Neural cell (in vitro differentiated cells): ENCODE measurements around the gene ME3. TPM values are rescaled to one million over a fixed set of nuclear protein-coding genes. Genes with fewer than 3 reads are reported as not detected.

Experiments
- H2AFZ ChIP-seq: fragments of 200-600, 300-800 bp; sonication (generic), shearing (Covaris generic); 2 replicates; pipeline ENCODE4 v1.6.0; 2014; ENCODE audit warnings: low read depth, mild to moderate bottlenecking, antibody characterized with exemption, low read length, moderate library complexity
- H3F3A ChIP-seq: fragments of 200-600 bp; shearing (Covaris generic); 2 replicates; pipeline ENCODE4 v1.6.1; 2016; ENCODE audit warnings: mild to moderate bottlenecking, moderate library complexity, mixed read lengths, antibody characterized with exemption, low read length; ENCODE audit not compliant: insufficient read depth, poor library complexity, severe bottlenecking
- H3K27ac ChIP-seq: fragments of 200-600, 300-800 bp; sonication (generic), shearing (Covaris generic); 2 replicates; pipeline ENCODE4 v1.5.1; 2014; ENCODE audit warnings: mild to moderate bottlenecking, low read length, moderate library complexity
- H3K27me3 ChIP-seq: fragments of 300-800, 200-600 bp; sonication (generic), shearing (Covaris generic); 2 replicates; pipeline ENCODE4 v1.6.0; 2014; ENCODE audit warnings: mild to moderate bottlenecking, low read depth, low read length, moderate library complexity; ENCODE audit not compliant: insufficient read depth
- H3K36me3 ChIP-seq: fragments of 300-800, 200-600 bp; sonication (generic), shearing (Covaris generic); 2 replicates; pipeline ENCODE4 v1.5.1; 2014; ENCODE audit warnings: mild to moderate bottlenecking, antibody characterized with exemption, low read length, moderate library complexity; ENCODE audit not compliant: insufficient read depth
- H3K4me2 ChIP-seq: fragments of 300-800, 200-600 bp; sonication (generic), shearing (Covaris generic); 2 replicates; pipeline ENCODE4 v1.6.0; 2014; ENCODE audit warnings: mild to moderate bottlenecking, low read length
- H3K4me3 ChIP-seq: fragments of 300-800, 200-600 bp; sonication (generic), shearing (Covaris generic); 2 replicates; pipeline ENCODE4 v1.5.1; 2014; ENCODE audit warnings: mild to moderate bottlenecking, low read length, moderate library complexity
- H3K79me2 ChIP-seq: fragments of 200-600 bp; shearing (Covaris generic); replicated peaks from 2 replicates; pipeline ENCODE4 v1.6.0; 2014; ENCODE audit warnings: mild to moderate bottlenecking, low read length, moderate library complexity; ENCODE audit not compliant: insufficient read depth
- H3K9ac ChIP-seq: fragments of 300-800, 200-600 bp; sonication (generic), shearing (Covaris generic); 2 replicates; pipeline ENCODE4 v1.6.1; 2016; ENCODE audit warnings: mild to moderate bottlenecking, low read length, mixed read lengths
- H3K9me2 ChIP-seq: fragments of 200-600 bp; shearing (Covaris generic); 2 replicates; pipeline ENCODE4 v1.6.1; 2016; ENCODE audit warnings: mild to moderate bottlenecking, low read length, mixed read lengths; ENCODE audit not compliant: insufficient read depth
- H3K9me3 ChIP-seq: fragments of 200-600, 300-800 bp; sonication (generic), shearing (Covaris generic); 2 replicates; pipeline ENCODE4 v1.6.1; 2016; ENCODE audit warnings: mild to moderate bottlenecking, mixed run types, low read length, moderate library complexity, mixed read lengths
- H4K20me1 ChIP-seq: fragments of 200-600 bp; shearing (Covaris generic); 2 replicates; pipeline ENCODE4 v1.6.1; 2016; ENCODE audit warnings: mild to moderate bottlenecking, mixed run types; ENCODE audit not compliant: insufficient read depth
- EP300 ChIP-seq: fragments of 450-650 bp; conservative IDR thresholded peaks from 2 replicates; pipeline ENCODE4 v1.6.1; 2014; ENCODE audit warnings: antibody characterized with exemption, mild to moderate bottlenecking, moderate library complexity; ENCODE audit not compliant: poor library complexity, severe bottlenecking
- EZH2 ChIP-seq: fragments of 200-600, 300-800 bp; shearing (Covaris generic), sonication (generic); IDR thresholded peaks from 2 replicates; pipeline ENCODE4 v1.6.1; 2014; ENCODE audit warnings: antibody characterized with exemption, low read length, borderline replicate concordance, mild to moderate bottlenecking; ENCODE audit not compliant: insufficient read depth, poor library complexity, severe bottlenecking
- MXI1 ChIP-seq: fragments of 450-650 bp; conservative IDR thresholded peaks from 2 replicates; pipeline ENCODE4 v1.6.1; 2014; ENCODE audit warnings: antibody characterized with exemption, mild to moderate bottlenecking; ENCODE audit not compliant: poor library complexity, severe bottlenecking
- POLR2AphosphoS5 ChIP-seq: IDR thresholded peaks from 2 replicates; pipeline ENCODE4 v1.6.1; 2012
- RAD21 ChIP-seq: fragments of 450-650 bp; conservative IDR thresholded peaks from 2 replicates; pipeline ENCODE4 v1.6.1; 2014; ENCODE audit warnings: antibody characterized with exemption, mild to moderate bottlenecking, moderate library complexity
- SMC3 ChIP-seq: fragments of 450-650 bp; conservative IDR thresholded peaks from 2 replicates; pipeline ENCODE4 v1.6.1; 2014; ENCODE audit warnings: antibody characterized with exemption, mild to moderate bottlenecking, moderate library complexity; ENCODE audit not compliant: poor library complexity
- TAF1 ChIP-seq: IDR thresholded peaks from 2 replicates; pipeline ENCODE4 v1.6.1; 2012; ENCODE audit warnings: low read depth
- polyA plus RNA-seq: library from polyadenylated mRNA; depleted of rRNA; stranded (reverse); fragments of >200 nt; gene quantifications from 2 replicates; pipeline ENCODE4 v1.2.3, GENCODE V29; 2014
- TF ChIP-seq, protein P1 (sequence below): IDR thresholded peaks from 2 replicates; pipeline ENCODE4 v1.6.1; 2012; ENCODE audit warnings: borderline replicate concordance
- TF ChIP-seq, protein P2 (sequence below): fragments of 450-650 bp; IDR thresholded peaks from 2 replicates; pipeline ENCODE4 v1.5.1; 2014; ENCODE audit warnings: antibody characterized with exemption, mild to moderate bottlenecking, moderate library complexity; ENCODE audit not compliant: poor library complexity, severe bottlenecking

Gene ME3
- polyA plus RNA-seq, 1 donor from 2014 or later: 2.1 TPM

DNA sequence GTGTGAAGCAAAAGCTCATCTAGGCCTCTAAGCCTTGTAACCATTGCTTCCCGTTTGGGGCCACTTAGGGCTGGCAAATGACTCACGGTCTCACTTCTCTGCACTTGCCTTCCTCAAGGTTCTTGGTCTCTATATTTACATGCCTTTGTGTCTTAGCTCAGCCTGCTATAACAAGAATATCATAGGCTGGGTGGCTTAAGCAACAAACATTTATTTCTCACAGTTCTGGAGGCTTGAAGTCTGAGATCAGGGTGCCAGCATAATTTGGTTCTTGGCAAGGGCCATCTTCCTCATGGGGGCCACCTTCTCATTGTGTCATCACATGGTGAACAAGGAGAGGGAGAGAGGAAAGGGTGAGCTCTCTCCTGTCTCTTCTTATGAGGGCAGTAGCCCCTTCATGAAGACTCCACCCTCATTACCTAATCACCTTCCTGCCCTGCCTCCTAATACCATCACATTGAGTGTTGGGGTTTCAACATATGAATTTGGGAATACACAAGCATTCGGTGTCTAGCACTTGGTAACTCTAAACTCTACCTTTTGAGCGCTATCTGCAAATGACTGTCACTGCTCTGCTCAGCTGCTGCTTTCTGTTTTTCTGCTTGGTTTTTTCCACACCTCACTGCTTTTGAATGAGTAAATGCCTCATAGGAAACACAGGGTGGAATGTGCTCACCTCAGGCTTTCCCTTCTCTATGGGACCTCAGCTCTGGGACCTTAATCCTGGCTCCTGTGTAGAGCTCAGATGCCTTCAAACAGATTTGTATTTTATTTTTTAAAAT is 16.2 kb upstream of the ME3 start:
- Histone ChIP-seq H3K9ac (no peak overlapping the region), H2AFZ (no peak overlapping the region)

DNA sequence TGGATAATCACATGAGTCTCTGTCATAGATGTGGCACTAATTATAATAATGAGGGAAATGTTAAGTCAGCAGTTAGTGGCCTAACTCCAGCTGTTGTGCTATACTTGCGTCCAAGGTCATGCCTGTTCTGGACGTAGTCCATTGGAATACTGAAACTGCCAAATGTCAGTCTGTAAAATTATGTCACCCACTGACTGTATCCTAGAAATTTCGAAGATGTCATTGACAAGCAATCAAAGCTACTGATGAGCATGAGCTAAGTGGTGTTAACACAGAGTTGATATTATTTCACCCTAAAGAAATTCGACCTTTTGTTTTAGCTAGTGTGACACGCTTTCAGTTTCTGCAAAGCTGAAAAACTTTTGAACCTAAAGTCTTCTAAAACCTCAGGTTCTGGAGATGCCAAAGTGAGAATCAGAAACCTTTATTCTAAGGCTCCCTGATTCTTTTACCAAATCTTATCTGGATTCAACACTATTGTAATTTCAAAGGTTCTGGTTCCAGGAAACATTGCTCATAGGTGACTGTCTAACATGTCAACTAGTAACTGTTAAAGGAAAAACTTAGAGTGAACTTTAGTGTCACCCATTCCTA is 14.9 kb upstream of the ME3 start:
- Histone ChIP-seq H3K27ac (no peak overlapping the region), H3K9me3 (no peaks in the 10 kb centered on the region), H3K79me2 (no peaks in the 10 kb centered on the region), H3K4me2 (no peak overlapping the region), H3K36me3 (no peaks in the 10 kb centered on the region), H3K9ac (no peak overlapping the region), H3F3A (no peaks in the 10 kb centered on the region), H4K20me1 (no peaks in the 10 kb centered on the region), H3K9me2 (no peaks in the 10 kb centered on the region), H3K4me3 (no peak overlapping the region), H3K27me3 (no peaks in the 10 kb centered on the region), H2AFZ (no peak overlapping the region)
- TF ChIP-seq EP300 (no peak), SMC3 (no peak), EZH2 (no peak), MXI1 (no peak), POLR2AphosphoS5 (no peak), RAD21 (no peak), TAF1 (no peak)
- TF ChIP-seq, protein P1, sequence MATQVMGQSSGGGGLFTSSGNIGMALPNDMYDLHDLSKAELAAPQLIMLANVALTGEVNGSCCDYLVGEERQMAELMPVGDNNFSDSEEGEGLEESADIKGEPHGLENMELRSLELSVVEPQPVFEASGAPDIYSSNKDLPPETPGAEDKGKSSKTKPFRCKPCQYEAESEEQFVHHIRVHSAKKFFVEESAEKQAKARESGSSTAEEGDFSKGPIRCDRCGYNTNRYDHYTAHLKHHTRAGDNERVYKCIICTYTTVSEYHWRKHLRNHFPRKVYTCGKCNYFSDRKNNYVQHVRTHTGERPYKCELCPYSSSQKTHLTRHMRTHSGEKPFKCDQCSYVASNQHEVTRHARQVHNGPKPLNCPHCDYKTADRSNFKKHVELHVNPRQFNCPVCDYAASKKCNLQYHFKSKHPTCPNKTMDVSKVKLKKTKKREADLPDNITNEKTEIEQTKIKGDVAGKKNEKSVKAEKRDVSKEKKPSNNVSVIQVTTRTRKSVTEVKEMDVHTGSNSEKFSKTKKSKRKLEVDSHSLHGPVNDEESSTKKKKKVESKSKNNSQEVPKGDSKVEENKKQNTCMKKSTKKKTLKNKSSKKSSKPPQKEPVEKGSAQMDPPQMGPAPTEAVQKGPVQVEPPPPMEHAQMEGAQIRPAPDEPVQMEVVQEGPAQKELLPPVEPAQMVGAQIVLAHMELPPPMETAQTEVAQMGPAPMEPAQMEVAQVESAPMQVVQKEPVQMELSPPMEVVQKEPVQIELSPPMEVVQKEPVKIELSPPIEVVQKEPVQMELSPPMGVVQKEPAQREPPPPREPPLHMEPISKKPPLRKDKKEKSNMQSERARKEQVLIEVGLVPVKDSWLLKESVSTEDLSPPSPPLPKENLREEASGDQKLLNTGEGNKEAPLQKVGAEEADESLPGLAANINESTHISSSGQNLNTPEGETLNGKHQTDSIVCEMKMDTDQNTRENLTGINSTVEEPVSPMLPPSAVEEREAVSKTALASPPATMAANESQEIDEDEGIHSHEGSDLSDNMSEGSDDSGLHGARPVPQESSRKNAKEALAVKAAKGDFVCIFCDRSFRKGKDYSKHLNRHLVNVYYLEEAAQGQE: no peak

More for the DNA sequence above, 16.2 kb upstream of the ME3 start:
- Histone ChIP-seq H3K27me3 (no peaks in the 10 kb centered on the region), H3K9me3 (no peaks in the 10 kb centered on the region), H4K20me1 (no peaks in the 10 kb centered on the region), H3K27ac (no peak overlapping the region), H3K4me3 (no peak overlapping the region), H3K79me2 (no peaks in the 10 kb centered on the region), H3K4me2 (no peak overlapping the region), H3K36me3 (no peaks in the 10 kb centered on the region), H3F3A (no peaks in the 10 kb centered on the region), H3K9me2 (no peaks in the 10 kb centered on the region)
- TF ChIP-seq MXI1: no peak
- TF ChIP-seq EP300: no peak
- no peak for TF ChIP-seq RAD21
- TF ChIP-seq POLR2AphosphoS5: no peak
- no peak for TF ChIP-seq SMC3
- no peak for TF ChIP-seq TAF1
- TF ChIP-seq, protein P2, sequence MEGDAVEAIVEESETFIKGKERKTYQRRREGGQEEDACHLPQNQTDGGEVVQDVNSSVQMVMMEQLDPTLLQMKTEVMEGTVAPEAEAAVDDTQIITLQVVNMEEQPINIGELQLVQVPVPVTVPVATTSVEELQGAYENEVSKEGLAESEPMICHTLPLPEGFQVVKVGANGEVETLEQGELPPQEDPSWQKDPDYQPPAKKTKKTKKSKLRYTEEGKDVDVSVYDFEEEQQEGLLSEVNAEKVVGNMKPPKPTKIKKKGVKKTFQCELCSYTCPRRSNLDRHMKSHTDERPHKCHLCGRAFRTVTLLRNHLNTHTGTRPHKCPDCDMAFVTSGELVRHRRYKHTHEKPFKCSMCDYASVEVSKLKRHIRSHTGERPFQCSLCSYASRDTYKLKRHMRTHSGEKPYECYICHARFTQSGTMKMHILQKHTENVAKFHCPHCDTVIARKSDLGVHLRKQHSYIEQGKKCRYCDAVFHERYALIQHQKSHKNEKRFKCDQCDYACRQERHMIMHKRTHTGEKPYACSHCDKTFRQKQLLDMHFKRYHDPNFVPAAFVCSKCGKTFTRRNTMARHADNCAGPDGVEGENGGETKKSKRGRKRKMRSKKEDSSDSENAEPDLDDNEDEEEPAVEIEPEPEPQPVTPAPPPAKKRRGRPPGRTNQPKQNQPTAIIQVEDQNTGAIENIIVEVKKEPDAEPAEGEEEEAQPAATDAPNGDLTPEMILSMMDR: no peak
- TF ChIP-seq, protein P1: no peak
- no peak for TF ChIP-seq EZH2
